ENCODE data around the gene CCDC149. TPM values are rescaled to one million over a fixed set of nuclear protein-coding genes. Genes with fewer than 3 reads are reported as not detected.

CCDC149 gene
- total RNA-seq, 1 experiment from 2014 or later = 12.7 TPM

DNA sequence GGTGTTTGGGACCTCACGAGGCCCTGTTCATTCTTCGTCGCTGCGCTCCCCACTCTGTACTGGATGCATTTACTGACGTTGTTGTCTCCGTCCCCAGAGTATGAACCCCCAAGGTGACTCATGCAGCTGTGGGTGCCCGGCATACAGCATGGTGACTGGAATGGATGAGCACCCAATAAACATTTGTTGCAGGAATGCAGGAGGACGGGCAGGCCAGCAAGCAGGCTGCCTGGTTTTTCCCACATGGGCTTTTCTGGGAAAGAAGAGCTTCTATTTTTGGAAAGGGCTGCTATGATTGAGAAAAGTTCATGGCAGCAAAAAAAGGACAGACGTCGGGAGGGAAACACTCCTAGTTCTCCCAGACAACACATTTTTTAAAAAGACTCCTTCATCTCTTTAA is 118.4 kb downstream of the CCDC149 start:
- POLR2A ChIA-PET = interaction anchor here (1.3 kb wide), 1 partner anchor 35 kb away, joined by 3 read pairs; no protein-coding TSS in a partner anchor
- Mint-ChIP-seq H3K4me3 (ENCODE audit: unreplicated experiment) (no peak overlapping the region), H3K9me3 (ENCODE audit: unreplicated experiment) (no peaks in the 10 kb centered on the region), H3K4me1 (ENCODE audit: insufficient read depth, unreplicated experiment) (no peaks in the 10 kb centered on the region), H3K36me3 (ENCODE audit: insufficient read depth, unreplicated experiment) (no peaks in the 10 kb centered on the region), H3K27ac (ENCODE audit: low read depth, unreplicated experiment) (no peak overlapping the region), H3K27me3 (ENCODE audit: insufficient read depth, unreplicated experiment) (no peaks in the 10 kb centered on the region)
- intact Hi-C loops (cut with micrococcal nuclease) = no loop called here
- DNase-seq (ENCODE audit: unreplicated experiment) = no peak
- CTCF ChIA-PET = interaction anchor here (0.6 to 3.3 kb wide), 17 partner anchors 9 to 955 kb away, joined by 3 to 14 read pairs (median 4); no protein-coding TSS in a partner anchor
- no TSS peak for BruUV-seq (replicated peaks)
- TF ChIP-seq, protein P1, sequence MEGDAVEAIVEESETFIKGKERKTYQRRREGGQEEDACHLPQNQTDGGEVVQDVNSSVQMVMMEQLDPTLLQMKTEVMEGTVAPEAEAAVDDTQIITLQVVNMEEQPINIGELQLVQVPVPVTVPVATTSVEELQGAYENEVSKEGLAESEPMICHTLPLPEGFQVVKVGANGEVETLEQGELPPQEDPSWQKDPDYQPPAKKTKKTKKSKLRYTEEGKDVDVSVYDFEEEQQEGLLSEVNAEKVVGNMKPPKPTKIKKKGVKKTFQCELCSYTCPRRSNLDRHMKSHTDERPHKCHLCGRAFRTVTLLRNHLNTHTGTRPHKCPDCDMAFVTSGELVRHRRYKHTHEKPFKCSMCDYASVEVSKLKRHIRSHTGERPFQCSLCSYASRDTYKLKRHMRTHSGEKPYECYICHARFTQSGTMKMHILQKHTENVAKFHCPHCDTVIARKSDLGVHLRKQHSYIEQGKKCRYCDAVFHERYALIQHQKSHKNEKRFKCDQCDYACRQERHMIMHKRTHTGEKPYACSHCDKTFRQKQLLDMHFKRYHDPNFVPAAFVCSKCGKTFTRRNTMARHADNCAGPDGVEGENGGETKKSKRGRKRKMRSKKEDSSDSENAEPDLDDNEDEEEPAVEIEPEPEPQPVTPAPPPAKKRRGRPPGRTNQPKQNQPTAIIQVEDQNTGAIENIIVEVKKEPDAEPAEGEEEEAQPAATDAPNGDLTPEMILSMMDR (IDR thresholded peaks at IDR 0.05; ENCODE audit: unreplicated experiment) = no peak

DNA sequence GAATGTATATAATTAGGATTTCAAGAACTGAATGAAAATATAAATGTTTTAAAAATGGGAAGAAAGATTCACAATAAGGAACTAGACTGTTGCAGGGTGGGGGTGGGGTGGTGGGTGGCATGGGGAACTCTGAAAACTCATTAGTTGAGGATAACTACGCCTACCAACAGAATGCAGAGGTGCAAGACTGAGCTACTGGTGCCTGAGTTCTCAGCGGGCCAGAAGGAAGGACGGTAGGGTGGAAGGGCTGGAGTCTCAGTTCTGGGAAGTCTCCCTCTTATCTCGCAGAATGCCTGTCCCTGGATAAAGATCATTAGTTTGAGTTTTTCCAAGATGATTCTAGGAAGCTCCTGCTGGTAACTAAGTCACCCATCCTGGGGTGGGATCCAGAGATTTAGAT is 118.8 kb downstream of the CCDC149 start:
- no peaks in the 10 kb centered on the region for H3K4me1 Mint-ChIP-seq (ENCODE audit: insufficient read depth, unreplicated experiment)
- H3K36me3 Mint-ChIP-seq (ENCODE audit: insufficient read depth, unreplicated experiment) = no peaks in the 10 kb centered on the region
- no peak for DNase-seq (ENCODE audit: unreplicated experiment)
- ChIA-PET CTCF (interaction anchor here (0.6 to 3.3 kb wide), 19 partner anchors 8 to 304 kb away, joined by 3 to 14 read pairs (median 4); no protein-coding TSS in a partner anchor), POLR2A (interaction anchor here (0.5 to 1.3 kb wide), 5 partner anchors 15 to 248 kb away, joined by 3 to 4 read pairs (median 3); partner anchors contain the start of gene DHX15)
- H3K27me3 Mint-ChIP-seq (ENCODE audit: insufficient read depth, unreplicated experiment) = no peaks in the 10 kb centered on the region
- TF ChIP-seq, protein P1 (IDR thresholded peaks at IDR 0.05; ENCODE audit: unreplicated experiment) = no peak
- BruUV-seq (replicated peaks) = no TSS peak
- H3K9me3 Mint-ChIP-seq (ENCODE audit: unreplicated experiment) = no peaks in the 10 kb centered on the region
- H3K4me3 Mint-ChIP-seq (ENCODE audit: unreplicated experiment) = no peak overlapping the region
- no peak overlapping the region for H3K27ac Mint-ChIP-seq (ENCODE audit: low read depth, unreplicated experiment)
- intact Hi-C loops (cut with micrococcal nuclease) = no loop called here

DNA sequence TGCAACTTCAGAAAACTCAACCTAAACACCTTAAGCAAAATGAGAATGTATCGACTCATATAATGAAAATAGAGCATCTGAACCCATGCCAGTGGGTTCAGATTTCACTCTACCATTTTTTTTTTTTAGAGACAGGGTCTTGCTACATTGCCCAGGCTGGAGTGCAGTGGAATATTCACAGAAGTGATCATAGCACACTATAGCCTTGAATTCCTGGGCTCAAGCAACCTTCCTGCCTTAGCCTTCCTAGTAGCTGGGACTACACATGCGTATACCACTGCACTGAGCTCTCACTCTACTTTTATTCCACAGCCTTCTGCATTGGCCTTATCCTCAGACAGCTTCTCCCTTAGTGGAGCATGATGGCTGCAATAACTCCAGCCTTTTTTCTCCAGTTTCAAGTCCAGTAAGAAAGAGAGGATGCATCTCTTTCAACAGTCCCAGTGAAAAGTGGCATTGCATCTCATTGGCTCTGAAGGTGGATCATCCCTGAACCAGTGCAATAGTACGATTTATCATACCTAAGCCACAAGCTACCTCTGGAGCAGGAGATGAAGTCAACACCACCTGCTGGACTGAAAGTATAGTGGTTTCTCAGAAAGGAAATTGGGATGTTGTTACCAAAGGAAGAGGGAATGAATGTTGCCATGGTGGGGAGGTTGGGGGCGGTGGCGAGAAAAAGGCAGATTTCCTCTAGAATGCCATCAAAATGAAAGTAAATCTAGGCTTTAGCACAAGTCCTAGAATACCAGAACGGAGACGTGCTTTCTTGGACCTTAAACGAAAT is 119.4 kb downstream of the CCDC149 start:
- no peak overlapping the region for H3K4me3 Mint-ChIP-seq (ENCODE audit: unreplicated experiment)

More for the DNA sequence above, 119.4 kb downstream of the CCDC149 start:
- H3K9me3 Mint-ChIP-seq (ENCODE audit: unreplicated experiment) = no peaks in the 10 kb centered on the region
- POLR2A ChIA-PET = interaction anchor here (0.5 to 1.3 kb wide), 9 partner anchors 14 to 1004 kb away, joined by 3 to 4 read pairs (median 3); partner anchors contain the start of gene DHX15
- no peaks in the 10 kb centered on the region for H3K4me1 Mint-ChIP-seq (ENCODE audit: insufficient read depth, unreplicated experiment)
- CTCF ChIA-PET = interaction anchor here (0.6 to 3.3 kb wide), 27 partner anchors 8 to 615 kb away, joined by 3 to 14 read pairs (median 4); no protein-coding TSS in a partner anchor
- no peaks in the 10 kb centered on the region for H3K27me3 Mint-ChIP-seq (ENCODE audit: insufficient read depth, unreplicated experiment)
- no TSS peak for BruUV-seq (replicated peaks)
- TF ChIP-seq, protein P1 (IDR thresholded peaks at IDR 0.05; ENCODE audit: unreplicated experiment) = peak; percentile 52
- DNase-seq (ENCODE audit: unreplicated experiment) = peak; percentile 54
- intact Hi-C loops (cut with micrococcal nuclease) = loop anchor here (1.0 kb wide), 3 partner anchors 57 to 305 kb away; no protein-coding TSS in a partner anchor
- no peaks in the 10 kb centered on the region for H3K36me3 Mint-ChIP-seq (ENCODE audit: insufficient read depth, unreplicated experiment)
- H3K27ac Mint-ChIP-seq (ENCODE audit: low read depth, unreplicated experiment) = no peak overlapping the region

Data from MCF 10A (cell line).